Measurements from ENCODE around the gene PYGL.

- no peak for TF ChIP-seq EZH2 (IDR thresholded peaks at IDR 0.05; ENCODE audit: low read depth, unreplicated experiment)
- TF ChIP-seq JUNB (IDR thresholded peaks at IDR 0.05; ENCODE audit: unreplicated experiment): no peak
- TF ChIP-seq CTCF (conservative IDR thresholded peaks at IDR 0.05; ENCODE audit: low read depth in 2 of 2): no peak
- no peak for TF ChIP-seq REST (IDR thresholded peaks at IDR 0.05; ENCODE audit: unreplicated experiment)
- no peak for TF ChIP-seq ZNF331 (CRISPR knock-in tag; IDR thresholded peaks at IDR 0.05; ENCODE audit: low read depth)
- no peak for TF ChIP-seq POLR2AphosphoS5 (IDR thresholded peaks at IDR 0.05; ENCODE audit: low read depth)
- TF ChIP-seq EZH2phosphoT487 (IDR thresholded peaks at IDR 0.05; ENCODE audit: unreplicated experiment): no peak
- no peak for TF ChIP-seq ZNF114 (CRISPR knock-in tag; IDR thresholded peaks at IDR 0.05)
- no peak for TF ChIP-seq ETS1 (IDR thresholded peaks at IDR 0.05)
- TF ChIP-seq CREB1 (CRISPR knock-in tag; IDR thresholded peaks at IDR 0.05; ENCODE audit: low read depth): no peak
- TF ChIP-seq, protein P1, sequence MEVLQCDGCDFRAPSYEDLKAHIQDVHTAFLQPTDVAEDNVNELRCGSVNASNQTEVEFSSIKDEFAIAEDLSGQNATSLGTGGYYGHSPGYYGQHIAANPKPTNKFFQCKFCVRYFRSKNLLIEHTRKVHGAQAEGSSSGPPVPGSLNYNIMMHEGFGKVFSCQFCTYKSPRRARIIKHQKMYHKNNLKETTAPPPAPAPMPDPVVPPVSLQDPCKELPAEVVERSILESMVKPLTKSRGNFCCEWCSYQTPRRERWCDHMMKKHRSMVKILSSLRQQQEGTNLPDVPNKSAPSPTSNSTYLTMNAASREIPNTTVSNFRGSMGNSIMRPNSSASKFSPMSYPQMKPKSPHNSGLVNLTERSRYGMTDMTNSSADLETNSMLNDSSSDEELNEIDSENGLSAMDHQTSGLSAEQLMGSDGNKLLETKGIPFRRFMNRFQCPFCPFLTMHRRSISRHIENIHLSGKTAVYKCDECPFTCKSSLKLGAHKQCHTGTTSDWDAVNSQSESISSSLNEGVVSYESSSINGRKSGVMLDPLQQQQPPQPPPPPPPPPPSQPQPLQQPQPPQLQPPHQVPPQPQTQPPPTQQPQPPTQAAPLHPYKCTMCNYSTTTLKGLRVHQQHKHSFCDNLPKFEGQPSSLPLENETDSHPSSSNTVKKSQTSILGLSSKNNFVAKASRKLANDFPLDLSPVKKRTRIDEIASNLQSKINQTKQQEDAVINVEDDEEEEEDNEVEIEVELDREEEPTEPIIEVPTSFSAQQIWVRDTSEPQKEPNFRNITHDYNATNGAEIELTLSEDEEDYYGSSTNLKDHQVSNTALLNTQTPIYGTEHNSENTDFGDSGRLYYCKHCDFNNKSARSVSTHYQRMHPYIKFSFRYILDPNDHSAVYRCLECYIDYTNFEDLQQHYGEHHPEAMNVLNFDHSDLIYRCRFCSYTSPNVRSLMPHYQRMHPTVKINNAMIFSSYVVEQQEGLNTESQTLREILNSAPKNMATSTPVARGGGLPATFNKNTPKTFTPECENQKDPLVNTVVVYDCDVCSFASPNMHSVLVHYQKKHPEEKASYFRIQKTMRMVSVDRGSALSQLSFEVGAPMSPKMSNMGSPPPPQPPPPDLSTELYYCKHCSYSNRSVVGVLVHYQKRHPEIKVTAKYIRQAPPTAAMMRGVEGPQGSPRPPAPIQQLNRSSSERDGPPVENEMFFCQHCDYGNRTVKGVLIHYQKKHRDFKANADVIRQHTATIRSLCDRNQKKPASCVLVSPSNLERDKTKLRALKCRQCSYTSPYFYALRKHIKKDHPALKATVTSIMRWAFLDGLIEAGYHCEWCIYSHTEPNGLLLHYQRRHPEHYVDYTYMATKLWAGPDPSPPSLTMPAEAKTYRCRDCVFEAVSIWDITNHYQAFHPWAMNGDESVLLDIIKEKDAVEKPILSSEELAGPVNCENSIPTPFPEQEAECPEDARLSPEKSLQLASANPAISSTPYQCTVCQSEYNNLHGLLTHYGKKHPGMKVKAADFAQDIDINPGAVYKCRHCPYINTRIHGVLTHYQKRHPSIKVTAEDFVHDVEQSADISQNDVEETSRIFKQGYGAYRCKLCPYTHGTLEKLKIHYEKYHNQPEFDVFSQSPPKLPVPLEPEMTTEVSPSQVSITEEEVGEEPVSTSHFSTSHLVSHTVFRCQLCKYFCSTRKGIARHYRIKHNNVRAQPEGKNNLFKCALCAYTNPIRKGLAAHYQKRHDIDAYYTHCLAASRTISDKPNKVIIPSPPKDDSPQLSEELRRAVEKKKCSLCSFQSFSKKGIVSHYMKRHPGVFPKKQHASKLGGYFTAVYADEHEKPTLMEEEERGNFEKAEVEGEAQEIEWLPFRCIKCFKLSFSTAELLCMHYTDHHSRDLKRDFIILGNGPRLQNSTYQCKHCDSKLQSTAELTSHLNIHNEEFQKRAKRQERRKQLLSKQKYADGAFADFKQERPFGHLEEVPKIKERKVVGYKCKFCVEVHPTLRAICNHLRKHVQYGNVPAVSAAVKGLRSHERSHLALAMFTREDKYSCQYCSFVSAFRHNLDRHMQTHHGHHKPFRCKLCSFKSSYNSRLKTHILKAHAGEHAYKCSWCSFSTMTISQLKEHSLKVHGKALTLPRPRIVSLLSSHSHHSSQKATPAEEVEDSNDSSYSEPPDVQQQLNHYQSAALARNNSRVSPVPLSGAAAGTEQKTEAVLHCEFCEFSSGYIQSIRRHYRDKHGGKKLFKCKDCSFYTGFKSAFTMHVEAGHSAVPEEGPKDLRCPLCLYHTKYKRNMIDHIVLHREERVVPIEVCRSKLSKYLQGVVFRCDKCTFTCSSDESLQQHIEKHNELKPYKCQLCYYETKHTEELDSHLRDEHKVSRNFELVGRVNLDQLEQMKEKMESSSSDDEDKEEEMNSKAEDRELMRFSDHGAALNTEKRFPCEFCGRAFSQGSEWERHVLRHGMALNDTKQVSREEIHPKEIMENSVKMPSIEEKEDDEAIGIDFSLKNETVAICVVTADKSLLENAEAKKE (CRISPR knock-in tag; IDR thresholded peaks at IDR 0.05): no peak
Observed at GRCh38 chr14:50967790-50968189, 23.5 kb upstream of the PYGL start.

Data from GM23338 (cell line).